ENCODE measurements around the gene FCGR2B.
"Not testable (repeated sequence)": the region's sequence is repeated elsewhere in the genome, so short reads cannot be mapped to it uniquely, and the experiment has no call there.

The FCGR2B gene

DNA sequence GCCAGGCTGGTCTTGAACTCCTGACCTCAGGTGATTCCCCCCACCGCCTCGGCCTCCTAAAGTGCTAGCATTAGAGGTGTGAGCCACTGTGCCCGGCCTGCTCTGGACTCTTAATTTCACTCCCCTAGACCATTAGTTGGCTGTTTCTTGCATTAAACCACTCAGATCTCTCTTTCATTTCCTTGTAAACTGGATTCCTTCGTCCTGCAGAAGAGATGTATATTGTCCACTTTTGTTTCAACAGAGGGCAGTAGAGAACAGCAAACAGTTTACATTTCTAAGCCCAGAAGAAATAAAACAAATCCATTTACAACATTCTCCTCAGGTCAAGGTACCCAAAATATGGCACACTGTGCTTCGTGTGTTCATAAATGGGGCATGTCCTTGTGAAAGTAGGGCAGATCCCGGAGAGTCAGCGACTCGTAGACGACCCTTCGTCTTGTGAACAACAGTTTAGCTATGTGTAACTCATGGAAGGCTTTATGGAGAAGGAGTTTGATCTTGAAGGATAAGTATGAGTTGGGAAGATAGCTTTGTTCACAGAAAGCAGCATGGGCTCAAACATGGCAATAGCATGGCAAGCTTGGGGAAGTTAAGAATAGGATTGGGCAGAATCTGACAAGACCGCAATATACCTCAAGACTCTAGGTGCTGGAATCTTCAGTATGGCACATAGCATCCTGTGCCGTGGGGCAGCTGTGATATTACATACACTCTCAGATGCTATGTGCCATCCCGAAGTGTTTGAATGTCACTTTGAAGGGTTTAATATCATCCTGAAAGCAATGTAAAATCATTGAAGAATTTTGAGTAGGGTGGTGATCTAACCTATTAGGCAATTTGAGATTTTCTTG, 15.2 kb upstream of the FCGR2B start:
- DNase-seq (ENCODE audit: low read depth) = not testable (repeated sequence)

DNA sequence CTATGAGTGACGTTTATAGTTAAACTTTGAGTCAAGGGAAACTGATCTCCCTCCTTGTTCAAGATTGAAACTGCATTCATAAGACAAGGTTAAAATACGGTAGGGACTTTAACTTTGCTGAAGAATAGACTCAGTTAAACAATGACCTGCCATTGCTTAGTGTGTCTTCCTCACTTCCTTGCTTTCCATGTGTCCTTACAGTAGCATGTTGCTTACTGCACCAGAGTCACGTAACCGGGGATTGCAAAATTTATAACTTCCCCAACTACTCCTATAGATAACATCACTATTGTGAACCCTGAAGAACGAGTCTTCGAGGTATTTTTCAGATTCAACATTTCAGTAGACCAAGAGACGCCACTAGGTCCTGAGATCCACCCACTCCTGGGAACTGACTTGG, 9.4 kb upstream of the FCGR2B start:
- DNase-seq (ENCODE audit: low read depth) = not testable (repeated sequence)

DNA sequence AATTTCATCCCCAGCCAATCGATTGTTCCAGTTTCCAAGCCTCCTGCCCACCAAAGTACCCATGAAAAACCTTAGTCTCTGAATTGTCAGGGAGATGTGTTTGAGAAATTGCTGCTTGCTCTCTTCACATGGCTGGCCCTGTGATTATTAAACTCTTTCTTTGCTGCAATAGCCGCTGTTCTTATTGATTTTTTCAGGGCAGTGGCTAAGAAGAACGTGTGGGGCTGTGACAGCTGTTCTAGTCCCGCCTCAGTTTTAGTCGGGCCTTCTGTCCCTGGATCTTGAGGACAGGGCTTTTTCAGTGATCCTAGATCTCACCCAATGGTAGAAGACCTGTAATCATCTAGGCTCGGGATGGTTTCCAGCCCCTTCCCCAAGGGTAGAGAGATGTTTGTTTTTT, 9.0 kb upstream of the FCGR2B start:
- DNase-seq (ENCODE audit: low read depth) = not testable (repeated sequence)

DNA sequence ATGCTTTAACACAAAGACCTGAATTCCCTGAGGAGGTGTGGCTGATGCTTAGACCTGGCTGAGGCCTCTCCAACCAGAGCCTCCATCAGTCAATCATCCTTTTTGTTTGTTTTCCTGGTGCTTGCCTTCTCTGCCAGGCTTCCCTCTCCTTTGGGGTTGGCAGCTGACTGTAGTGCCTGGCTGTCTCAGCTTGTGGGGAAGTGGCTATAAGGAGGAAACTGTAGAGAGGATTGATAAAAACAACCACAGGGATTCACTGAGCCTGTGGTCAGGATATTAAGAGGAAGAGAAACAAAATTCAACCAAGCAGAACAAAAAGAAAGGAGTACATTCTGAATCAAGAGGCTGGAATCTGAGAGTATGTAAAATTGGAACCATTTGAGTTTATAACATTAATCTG, 4.4 kb upstream of the FCGR2B start:
- DNase-seq (ENCODE audit: low read depth) = not testable (repeated sequence)

DNA sequence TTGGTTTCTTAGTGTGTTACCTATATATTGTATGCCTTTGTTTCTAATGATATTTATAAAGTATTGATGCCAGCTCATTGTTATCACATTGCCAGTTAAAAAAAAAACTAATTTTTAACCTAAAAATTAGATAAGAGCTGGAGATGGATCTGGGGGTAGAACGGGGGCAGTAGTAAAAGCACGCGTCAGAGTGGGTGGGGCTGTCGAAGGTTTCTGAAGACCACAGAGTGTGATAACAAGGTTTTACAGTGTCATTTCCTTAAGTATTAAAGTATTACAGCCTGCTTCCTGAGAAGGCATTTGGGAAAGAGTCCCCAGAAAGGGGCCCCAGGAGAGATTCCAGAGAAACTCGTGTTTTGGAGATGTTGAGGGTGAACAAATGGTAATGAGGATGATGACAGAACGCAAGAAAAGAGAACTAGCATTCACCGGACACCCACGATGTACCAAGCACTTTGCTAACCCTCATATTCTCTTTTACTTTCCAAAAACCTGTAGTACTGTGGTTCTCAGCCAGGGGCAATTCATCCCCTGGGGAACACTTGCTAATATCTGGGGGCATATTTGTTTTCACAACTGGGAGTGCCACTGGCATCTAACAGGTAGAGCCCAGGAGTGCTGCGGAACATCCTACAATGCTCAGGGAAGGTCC, 1.2 kb upstream of the FCGR2B start:
- not testable (repeated sequence) for DNase-seq (ENCODE audit: low read depth)

DNA sequence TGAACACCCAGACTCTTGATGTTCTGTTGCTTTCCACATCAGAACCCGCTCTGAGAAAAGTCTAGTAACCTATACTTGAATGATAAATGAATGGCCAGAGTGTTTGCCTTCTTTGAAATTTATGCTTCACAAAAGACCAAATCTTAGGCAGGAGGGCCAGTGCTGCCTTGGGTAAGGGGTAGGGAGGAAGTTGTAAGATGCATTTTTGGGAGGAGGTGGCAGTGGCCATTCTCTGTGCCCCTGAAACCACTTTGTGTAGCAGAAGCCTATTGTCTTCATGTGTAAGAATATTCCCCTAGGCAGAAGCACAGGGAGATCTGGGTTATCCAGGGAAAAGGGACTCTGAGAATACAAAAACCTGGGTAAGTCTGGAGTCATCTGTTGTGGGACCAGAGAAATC, 626 bp downstream of the FCGR2B start:
- DNase-seq (ENCODE audit: low read depth) = not testable (repeated sequence)

DNA sequence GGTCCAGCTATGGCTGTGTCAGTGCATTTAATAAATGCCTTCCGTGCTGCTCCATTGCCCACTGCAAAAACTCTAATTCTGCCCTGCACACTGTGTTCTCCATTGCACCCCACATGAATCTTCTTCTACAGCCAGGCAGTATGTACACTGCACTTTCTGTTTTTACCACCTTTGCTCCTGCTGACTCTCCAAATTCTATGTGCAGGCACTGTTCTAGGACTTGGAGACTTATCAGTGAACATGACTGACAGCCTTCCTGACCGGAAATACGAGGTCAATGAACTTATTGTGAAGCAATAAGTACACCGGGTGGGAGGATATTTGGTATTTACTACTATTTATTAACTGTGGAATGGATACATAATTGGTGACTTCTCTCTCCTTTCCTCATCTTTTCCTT, 1.7 kb downstream of the FCGR2B start:
- not testable (repeated sequence) for DNase-seq (ENCODE audit: low read depth)

DNA sequence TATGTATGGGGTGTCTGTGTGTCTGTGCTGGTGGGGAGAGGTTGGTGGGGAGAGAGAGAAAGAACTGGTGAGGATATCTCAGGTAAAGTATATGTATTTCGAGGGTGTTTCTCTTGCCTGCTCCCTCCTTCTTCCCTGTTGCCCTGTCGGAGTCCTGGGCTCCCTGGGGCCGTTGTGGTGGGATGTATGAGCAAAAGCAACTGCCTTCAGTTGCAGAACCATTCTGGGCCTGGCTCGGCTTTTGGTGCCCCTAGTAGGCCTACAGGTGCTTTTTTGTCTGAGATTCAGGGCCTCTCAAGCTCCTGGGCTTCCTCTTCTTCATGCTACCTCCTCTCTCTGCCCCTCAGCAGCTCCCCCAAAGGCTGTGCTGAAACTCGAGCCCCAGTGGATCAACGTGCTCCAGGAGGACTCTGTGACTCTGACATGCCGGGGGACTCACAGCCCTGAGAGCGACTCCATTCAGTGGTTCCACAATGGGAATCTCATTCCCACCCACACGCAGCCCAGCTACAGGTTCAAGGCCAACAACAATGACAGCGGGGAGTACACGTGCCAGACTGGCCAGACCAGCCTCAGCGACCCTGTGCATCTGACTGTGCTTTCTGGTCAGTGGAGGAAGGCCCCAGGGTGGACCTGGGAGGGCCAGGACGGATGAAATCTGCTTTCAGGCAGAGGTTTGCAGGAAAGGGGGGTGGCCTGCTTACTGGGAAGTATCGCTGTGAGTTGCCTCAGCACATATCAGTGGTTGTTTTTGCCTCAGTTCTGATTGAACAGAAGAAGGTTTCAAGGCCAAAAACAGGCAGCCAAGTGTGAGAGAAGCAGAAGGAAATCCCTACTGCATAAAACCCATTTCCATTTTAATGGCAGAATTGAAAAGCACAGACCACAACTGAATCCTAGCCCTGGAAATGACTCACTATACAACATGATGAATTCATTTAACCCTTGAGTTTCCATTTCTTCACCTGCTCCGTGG, 8.4 kb downstream of the FCGR2B start:
- peak; percentile 7 for DNase-seq (ENCODE audit: low read depth)

DNA sequence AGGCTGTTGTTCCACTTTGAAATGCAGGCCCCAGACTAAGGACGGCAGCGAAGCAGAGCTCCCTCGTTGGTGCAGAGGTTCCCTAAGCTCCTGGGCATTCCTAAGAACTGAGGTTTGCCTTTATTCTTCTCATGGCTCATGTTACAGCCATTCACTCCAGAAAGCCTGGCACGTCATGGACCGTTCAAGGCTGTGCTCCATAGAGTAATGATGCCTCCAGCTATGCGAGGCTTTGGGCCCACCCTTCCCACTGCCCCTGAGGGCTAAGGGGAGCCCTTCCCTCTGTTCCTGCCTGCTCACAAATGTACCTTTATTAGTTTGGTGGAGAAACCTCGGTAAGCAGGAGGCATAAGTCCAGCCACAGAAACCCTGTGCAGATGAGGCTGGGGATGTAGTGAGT, 10.5 kb downstream of the FCGR2B start:
- not testable (repeated sequence) for DNase-seq (ENCODE audit: low read depth)

DNA sequence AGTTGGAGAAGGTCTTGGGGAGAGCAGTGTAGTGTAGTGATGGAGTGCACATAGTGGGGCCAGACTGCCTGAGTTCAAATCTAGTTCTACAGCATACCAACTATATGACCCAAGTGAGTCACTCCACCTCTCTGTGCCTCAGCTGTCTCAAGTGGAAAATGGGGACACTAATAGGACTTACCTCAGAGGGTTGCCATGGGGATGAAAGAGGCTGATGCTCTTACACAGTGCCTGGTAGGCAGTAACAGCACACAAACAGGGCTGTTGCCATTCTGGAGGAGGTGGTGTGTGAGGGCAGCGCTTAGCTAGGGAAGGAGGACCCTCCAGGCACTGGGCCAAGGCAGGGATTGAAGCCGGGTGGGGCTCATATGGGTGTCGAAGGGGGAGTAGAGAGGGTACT, 11.5 kb downstream of the FCGR2B start:
- not testable (repeated sequence) for DNase-seq (ENCODE audit: low read depth)

DNA sequence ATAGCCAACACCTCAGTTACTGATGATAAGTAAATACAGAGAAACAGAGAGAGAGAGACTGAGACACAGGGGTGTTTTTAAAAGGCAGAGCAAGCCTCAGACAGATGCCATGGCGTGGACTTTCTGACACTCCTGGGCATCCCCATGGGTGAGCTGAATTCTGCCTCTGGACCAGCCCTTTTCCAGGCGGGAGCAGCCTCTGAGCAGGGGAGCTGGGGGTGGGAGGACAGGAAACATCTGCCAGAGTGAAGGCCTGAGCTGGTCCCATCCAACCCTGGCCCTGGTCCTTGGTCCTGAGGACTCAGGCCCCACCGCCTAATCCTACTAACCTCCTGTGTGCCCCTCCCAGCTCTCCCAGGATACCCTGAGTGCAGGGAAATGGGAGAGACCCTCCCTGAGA, 12.0 kb downstream of the FCGR2B start:
- not testable (repeated sequence) for DNase-seq (ENCODE audit: low read depth)

DNA sequence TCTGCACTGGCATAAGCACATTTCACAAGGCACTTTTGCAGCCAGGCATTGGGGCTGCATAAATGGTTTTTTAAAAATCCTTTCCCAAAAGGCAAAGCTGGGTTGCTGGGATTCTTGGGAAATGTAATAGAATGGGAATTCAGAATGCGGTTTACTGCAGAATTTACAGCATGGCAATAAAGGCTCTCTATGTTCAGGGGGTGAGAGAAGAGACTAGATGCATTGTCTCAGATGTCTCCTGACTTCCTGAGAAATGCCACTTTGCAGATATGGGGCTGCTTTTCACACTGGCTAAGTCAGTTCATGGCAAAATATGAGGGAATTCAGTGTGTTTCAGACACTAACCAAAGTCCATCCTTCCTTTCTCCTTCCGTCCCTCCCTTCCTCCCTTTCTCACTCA, 13.5 kb downstream of the FCGR2B start:
- no peak for DNase-seq (ENCODE audit: low read depth)

DNA sequence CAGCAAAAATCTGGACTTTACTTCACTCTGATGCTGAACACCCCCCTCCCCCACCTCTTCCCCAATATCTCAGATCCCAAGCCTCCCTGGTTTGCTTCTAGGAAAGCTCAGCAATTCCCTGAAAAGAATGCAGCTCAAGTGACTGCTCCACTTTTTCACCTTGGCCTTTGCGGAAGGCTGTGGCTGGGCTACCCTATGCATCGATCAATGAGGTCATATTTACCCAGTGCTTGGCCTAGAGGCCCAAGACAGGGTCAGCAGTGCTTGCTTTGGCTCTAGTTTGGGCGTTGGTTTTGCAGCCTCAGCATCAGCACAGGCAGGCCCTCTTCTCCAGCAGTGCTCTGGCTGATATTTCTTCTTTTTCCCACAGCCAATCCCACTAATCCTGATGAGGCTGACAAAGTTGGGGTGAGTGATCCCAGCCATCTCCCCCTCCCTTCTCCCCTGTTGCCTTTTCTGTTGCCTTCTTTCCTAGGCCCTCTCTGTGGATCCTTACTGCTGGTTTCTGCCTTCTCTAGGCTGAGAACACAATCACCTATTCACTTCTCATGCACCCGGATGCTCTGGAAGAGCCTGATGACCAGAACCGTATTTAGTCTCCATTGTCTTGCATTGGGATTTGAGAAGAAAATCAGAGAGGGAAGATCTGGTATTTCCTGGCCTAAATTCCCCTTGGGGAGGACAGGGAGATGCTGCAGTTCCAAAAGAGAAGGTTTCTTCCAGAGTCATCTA, 14.2 kb downstream of the FCGR2B start:
- DNase-seq (ENCODE audit: low read depth) = peak; percentile 2

DNA sequence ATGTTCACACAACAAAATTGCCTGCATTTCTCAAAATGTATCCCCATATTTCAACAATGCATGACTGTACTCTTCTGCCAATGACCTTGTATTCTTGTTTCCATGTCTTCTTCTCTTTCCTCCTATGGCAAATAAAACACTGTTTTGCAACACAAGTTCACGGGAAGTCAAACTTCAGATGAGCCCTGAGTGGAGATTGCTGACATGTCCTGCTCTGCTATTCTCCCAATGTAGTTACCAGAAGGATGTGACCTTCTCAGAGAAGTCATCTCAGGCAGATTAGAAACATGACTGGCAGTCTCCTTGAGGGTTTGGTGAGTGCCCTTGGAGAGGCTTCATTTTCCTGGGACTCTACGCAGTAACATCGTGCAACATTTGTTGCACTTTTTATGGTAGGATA, 15.6 kb downstream of the FCGR2B start:
- DNase-seq (ENCODE audit: low read depth) = no peak

DNA sequence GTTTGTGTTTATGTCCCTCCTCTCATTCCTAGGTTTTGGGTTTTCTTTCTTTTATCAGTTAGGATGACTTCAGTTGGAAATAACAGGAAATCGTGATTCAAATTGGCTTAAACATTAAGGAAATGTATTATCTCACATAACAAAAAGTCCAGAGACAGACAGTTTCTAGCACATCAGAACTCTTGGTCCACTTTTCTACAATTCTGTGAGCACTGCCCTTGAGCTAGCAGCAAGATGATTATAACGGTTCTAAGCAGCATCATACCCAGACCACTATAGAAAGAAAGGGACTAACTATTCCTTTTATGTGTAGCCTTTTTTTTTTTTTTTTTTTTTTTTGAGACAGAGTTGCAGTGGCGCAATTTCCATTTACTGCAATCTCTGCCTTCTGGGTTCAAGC, 18.9 kb downstream of the FCGR2B start:
- DNase-seq (ENCODE audit: low read depth) = no peak

DNA sequence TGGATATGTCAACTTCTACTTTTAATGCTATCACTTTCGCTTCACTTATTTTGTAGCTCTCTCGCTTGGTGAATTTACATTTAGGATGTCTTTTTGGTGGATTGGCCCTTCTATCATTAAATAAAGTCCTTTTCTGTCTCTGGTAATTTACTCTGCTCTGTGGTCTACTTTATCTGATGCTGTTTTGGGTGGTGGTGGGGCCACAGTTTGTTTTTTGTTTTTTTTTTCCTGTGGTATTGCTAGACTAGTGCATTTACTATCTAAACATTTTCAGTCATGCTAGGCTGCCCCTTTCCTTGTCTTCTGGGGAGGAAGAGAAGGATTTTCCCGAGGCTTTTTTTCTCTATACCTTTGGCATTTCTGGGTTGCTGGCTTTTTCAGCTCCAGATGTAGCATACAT, 26.0 kb downstream of the FCGR2B start:
- no peak for DNase-seq (ENCODE audit: low read depth)

DNA sequence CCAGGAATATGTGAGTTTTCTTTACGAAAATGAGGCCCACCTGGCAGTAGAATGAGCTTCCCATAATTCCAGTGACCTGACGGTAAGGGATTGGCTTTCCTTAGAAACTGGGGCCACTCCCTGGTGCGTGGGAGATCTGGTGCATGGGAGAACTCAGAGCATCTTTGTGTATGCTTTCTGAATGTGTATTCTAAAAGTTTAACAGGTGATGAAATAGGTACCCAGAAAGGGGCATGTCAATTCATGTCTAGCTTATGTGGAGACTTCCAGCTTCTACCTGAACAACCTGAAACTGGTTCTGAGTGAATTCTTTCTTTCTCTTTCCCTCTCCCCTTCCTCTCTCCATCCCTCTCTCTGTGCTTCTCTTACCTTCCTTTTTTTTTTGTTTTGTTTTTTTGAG, 28.9 kb downstream of the FCGR2B start:
- DNase-seq (ENCODE audit: low read depth) = no peak

DNA sequence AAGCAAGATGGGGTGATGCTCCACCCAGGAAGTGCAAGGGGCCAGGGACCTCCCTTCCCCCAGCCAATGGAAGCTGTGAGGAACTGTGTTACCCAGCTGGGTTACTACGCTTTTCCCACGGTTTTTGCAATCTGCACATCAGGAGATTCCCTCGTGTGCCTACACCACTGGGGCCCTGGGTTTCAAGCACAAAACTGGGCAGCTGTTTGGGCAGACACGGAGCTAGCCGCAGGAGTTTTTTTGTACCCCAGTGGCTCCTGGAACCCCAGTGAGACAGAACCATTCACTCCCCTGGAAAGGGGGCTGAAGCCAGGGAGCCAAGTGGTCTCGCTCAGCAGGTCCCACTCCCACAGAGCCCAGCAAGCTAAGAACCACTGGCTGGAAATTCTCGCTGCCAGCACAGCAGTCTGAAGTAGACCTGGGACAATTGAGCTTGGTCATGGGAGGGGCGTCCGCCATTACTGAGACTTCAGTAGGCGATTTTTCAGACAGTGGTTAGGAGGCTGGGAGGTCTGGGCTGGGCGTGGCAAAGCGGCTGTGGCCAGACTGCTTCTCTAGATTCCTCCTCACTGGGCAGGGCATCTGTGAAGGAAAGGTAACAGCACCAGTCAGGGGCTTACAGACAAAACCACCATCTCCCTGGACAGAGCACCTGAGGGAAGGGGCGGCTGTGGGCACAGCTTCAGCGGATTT, 30.2 kb downstream of the FCGR2B start:
- DNase-seq (ENCODE audit: low read depth) = not testable (repeated sequence)

DNA sequence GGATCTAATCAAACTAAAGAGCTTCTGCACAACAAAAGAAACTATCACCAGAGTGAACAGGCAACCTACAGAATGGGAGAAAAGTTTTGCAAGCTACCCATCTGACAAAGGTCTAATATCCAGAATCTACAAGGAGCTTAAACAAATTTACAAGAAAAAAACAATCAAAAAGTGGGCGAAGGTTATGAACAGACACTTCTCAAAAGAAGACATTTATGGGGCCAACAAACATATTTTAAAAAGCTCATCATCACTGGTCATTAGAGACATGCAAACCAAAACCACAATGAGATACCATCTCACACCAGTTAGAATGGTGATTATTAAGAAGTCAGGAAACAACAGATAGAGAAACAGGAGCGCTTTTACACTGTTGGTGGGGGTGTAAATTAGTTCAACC, 35.4 kb downstream of the FCGR2B start:
- not testable (repeated sequence) for DNase-seq (ENCODE audit: low read depth)

DNA sequence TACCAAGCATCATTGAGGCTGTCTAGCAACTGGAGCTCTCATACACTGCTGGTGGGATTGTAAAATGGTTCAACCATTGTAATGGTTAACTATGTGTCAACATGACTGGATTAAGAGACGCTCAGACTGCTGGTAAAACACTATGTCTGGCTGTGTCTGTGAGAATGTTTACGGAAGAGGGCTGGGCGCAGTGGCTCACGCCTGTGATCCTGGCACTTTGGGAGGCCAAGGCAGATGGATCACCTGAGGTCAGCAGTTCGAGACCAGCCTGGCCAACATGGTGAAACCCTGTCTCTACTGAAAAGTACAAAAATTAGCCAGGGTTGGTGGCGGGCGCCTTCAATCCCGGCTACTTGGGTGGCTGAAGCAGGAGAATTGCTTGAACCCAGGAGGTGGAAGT, 39.3 kb downstream of the FCGR2B start:
- no peak for DNase-seq (ENCODE audit: low read depth)

DNA sequence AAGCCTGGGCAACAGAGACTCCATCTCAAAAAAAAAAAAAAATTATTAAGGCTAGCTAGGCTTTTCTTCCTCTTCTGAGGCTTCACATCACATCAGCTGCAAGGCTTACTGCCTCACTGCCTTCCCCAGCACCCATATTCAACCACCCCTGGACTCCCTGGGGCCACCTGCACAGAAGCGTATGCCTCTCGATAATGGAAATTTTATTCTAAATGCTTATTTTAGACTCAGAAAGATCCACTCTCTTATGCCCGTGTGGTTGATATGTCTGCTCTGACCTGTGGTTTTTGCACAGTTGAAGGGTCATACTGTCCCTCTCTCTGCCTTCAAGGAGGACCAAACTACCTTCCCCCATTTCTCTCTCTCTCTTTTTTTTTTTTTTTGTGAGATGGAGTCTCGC, 42.6 kb downstream of the FCGR2B start:
- DNase-seq (ENCODE audit: low read depth) = no peak
